Liver (tissue), 9 donors: Measurements from ENCODE around the gene PTPRD. TPM values are rescaled to one million over a fixed set of nuclear protein-coding genes. Genes with fewer than 3 reads are reported as not detected.

Source experiments
- DNase-seq: peaks from one replicate; pipeline ENCODE4 v3.0.0-alpha.2; 2017; ENCODE audit warnings: low spot score
- H3K27ac ChIP-seq, 2 donors: one replicate each; pipeline ENCODE4 v1.7.0; 2013; ENCODE audit warnings: inconsistent platforms in 2 of 2, low read length in 2 of 2, control low read depth in 1 of 2, low read depth in 1 of 2, mild to moderate bottlenecking in 1 of 2
- H3K27me3 ChIP-seq, 4 donors: one replicate each; pipeline versions ENCODE4 v1.6.1 to v1.7.0; 2013; ENCODE audit warnings: low read length in 3 of 4, inconsistent platforms in 1 of 4, mild to moderate bottlenecking in 1 of 4, moderate library complexity in 1 of 4; ENCODE audit not compliant: control insufficient read depth in 4 of 4, insufficient read depth in 4 of 4
- H3K36me3 ChIP-seq, 4 donors: one replicate each; pipeline versions ENCODE4 v1.6.1 to v1.7.0; 2013; ENCODE audit warnings: low read length in 3 of 4, mild to moderate bottlenecking in 3 of 4, low read depth in 1 of 4, moderate library complexity in 1 of 4; ENCODE audit not compliant: control insufficient read depth in 4 of 4, insufficient read depth in 3 of 4
- H3K4me1 ChIP-seq, 4 donors: one replicate each; pipeline versions ENCODE4 v1.6.1 to v1.7.0; 2013; ENCODE audit warnings: low read length in 3 of 4, mild to moderate bottlenecking in 3 of 4, moderate library complexity in 1 of 4; ENCODE audit not compliant: control insufficient read depth in 4 of 4, insufficient read depth in 4 of 4
- H3K4me3 ChIP-seq, 3 donors: one replicate each; pipeline versions ENCODE4 v1.6.1 to v1.7.0; 2013; ENCODE audit warnings: low read length in 3 of 3, control low read depth in 1 of 3, low read depth in 1 of 3, mild to moderate bottlenecking in 1 of 3
- H3K9ac ChIP-seq, 2 donors: one replicate each; pipeline ENCODE4 v1.7.0; 2013; ENCODE audit warnings: low read length in 2 of 2, mild to moderate bottlenecking in 2 of 2, moderate library complexity in 2 of 2, control low read depth in 1 of 2, low read depth in 1 of 2
- H3K9me3 ChIP-seq, 4 donors: one replicate each; pipeline versions ENCODE4 v1.6.1 to v1.7.0; 2013; ENCODE audit warnings: low read length in 3 of 4; ENCODE audit not compliant: control insufficient read depth in 4 of 4
- EGR1 ChIP-seq, 2 donors: IDR thresholded peaks; 2 replicates each; pipeline ENCODE4 v1.6.1; 2016 to 2018; ENCODE audit warnings: antibody characterized with exemption in 2 of 2, low read depth in 2 of 2
- FOXA1 ChIP-seq: IDR thresholded peaks from 2 replicates; pipeline ENCODE4 v1.6.1; 2016; ENCODE audit warnings: antibody characterized with exemption
- FOXA2 ChIP-seq: IDR thresholded peaks from 2 replicates; pipeline ENCODE4 v1.6.1; 2016; ENCODE audit warnings: antibody characterized with exemption
- GABPA ChIP-seq, 2 donors: IDR thresholded peaks in 1 of 2; conservative IDR thresholded peaks in 1 of 2; 2 replicates each; pipeline ENCODE4 v1.6.1; 2016; ENCODE audit warnings: antibody characterized with exemption in 2 of 2, mild to moderate bottlenecking in 1 of 2, moderate library complexity in 1 of 2
- HNF4A ChIP-seq, 2 donors: conservative IDR thresholded peaks; 2 replicates each; pipeline ENCODE4 v1.6.1; 2016; ENCODE audit warnings: antibody characterized with exemption in 2 of 2, mild to moderate bottlenecking in 2 of 2
- HNF4G ChIP-seq: IDR thresholded peaks from 2 replicates; pipeline ENCODE4 v1.6.1; 2016; ENCODE audit warnings: antibody characterized with exemption
- JUND ChIP-seq, 2 donors: IDR thresholded peaks; 2 replicates each; pipeline ENCODE4 v1.6.1; 2016; ENCODE audit warnings: antibody characterized with exemption in 2 of 2
- NR2F2 ChIP-seq: IDR thresholded peaks from 2 replicates; pipeline ENCODE4 v1.6.1; 2016; ENCODE audit warnings: antibody characterized with exemption
- RAD21 ChIP-seq, 2 donors: IDR thresholded peaks; 2 replicates each; pipeline ENCODE4 v1.6.1; 2016; ENCODE audit warnings: antibody characterized with exemption in 2 of 2, mild to moderate bottlenecking in 2 of 2
- RXRA ChIP-seq, 2 donors: IDR thresholded peaks; 2 replicates each; pipeline ENCODE4 v1.6.1; 2017 to 2018; ENCODE audit warnings: antibody characterized with exemption in 2 of 2, mild to moderate bottlenecking in 1 of 2
- SP1 ChIP-seq: IDR thresholded peaks from 2 replicates; pipeline ENCODE4 v1.6.1; 2018; ENCODE audit warnings: antibody characterized with exemption, mild to moderate bottlenecking
- TAF1 ChIP-seq: conservative IDR thresholded peaks from 2 replicates; pipeline ENCODE4 v1.6.1; 2016; ENCODE audit warnings: antibody characterized with exemption, mild to moderate bottlenecking
- YY1 ChIP-seq: IDR thresholded peaks from 2 replicates; pipeline ENCODE4 v1.6.1; 2016; ENCODE audit warnings: antibody characterized with exemption, mild to moderate bottlenecking
- WGBS: extraction: QIAGEN DNeasy Blood & Tissue Kit; methylation state at CpG from one replicate; pipeline ENCODE4 v1.1.7; 2013; 5-methylcytosine and 5-hydroxymethylcytosine counted together
- polyA plus RNA-seq, 2 donors: library from polyadenylated mRNA; stranded (reverse) in 1 of 2; unstranded in 1 of 2; fragments of 200-250 nt in 1 of 2; fragments of >200 nt in 1 of 2; fragmentation: Nextera tagmentation in 1 of 2; extraction: Ambion mirVana in 1 of 2; gene quantifications; one replicate each; pipeline versions ENCODE4 v1.2.1 to v1.2.3, GENCODE V29; 2013 to 2015
- total RNA-seq, 2 donors: library from RNA; depleted of rRNA; stranded (reverse); fragments of >200 nt; gene quantifications; one replicate each; pipeline ENCODE4 v1.2.3, GENCODE V29; 2014
- TF ChIP-seq, protein P1 (sequence below): fragments of 150-350 bp; IDR thresholded peaks from 2 replicates; pipeline ENCODE4 v1.5.1; 2017; ENCODE audit warnings: improper control_type of control experiment, low read depth, low read length; ENCODE audit not compliant: missing input control
- TF ChIP-seq, protein P2 (sequence below): IDR thresholded peaks from 2 replicates; pipeline ENCODE4 v1.6.1; 2016; ENCODE audit warnings: antibody characterized with exemption
- TF ChIP-seq, protein P3 (sequence below): IDR thresholded peaks from 2 replicates; pipeline ENCODE4 v1.6.1; 2016; ENCODE audit warnings: antibody characterized with exemption
- TF ChIP-seq, protein P4 (sequence below): IDR thresholded peaks from 2 replicates; pipeline ENCODE4 v1.6.1; 2016; ENCODE audit warnings: antibody characterized with exemption
- TF ChIP-seq, protein P5 (sequence below): IDR thresholded peaks from 2 replicates; pipeline ENCODE4 v1.6.1; 2016; ENCODE audit warnings: antibody characterized with exemption, mild to moderate bottlenecking
- donor health status: healthy.
- donor health status: healthy.
- donor health status: healthy.
- donor health status: healthy.
- donor health status: healthy.

The PTPRD gene
- total and polyA plus RNA-seq, 4 donors: 0.78 to 34.2 (median 4.7) TPM

DNA sequence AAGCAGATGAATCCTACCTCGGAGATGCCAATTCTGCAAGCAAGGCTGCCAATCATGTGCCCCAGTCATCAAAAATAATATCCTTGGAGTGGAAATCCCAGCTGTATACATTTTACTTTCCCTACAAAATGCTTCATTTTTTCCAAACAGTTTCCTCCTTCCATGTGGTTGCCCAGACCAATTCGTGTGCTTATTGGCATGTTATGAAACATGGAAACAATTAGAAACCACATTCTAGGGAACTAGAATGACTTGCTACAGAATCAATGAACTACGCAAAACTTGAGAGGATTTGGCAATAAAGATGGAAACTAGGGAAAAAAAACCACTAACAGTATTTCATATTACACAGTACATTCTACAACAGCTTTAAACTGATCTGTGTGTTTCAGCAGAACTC lies 2228.7 kb downstream of the PTPRD start:
- Histone ChIP-seq H3K9ac (no peak overlapping the region), H3K36me3 (no peaks in the 10 kb centered on the region), H3K27ac (no peak overlapping the region), H3K4me3 (no peak overlapping the region), H3K9me3 (no peaks in the 10 kb centered on the region), H3K4me1 (no peaks in the 10 kb centered on the region), H3K27me3 (no peaks in the 10 kb centered on the region)
- no peak for DNase-seq
- TF ChIP-seq HNF4A (conservative IDR thresholded peaks at IDR 0.05) (no peak), FOXA2 (no peak), JUND (IDR thresholded peaks at IDR 0.05) (no peak), EGR1 (IDR thresholded peaks at IDR 0.05; ENCODE audit: low read depth in 2 of 2) (no peak), NR2F2 (no peak), RXRA (IDR thresholded peaks at IDR 0.05) (no peak), GABPA (IDR thresholded peaks at IDR 0.05 in 1 of 2, conservative IDR thresholded peaks at IDR 0.05 in 1 of 2) (no peak), SP1 (no peak), TAF1 (no peak), YY1 (no peak), RAD21 (IDR thresholded peaks at IDR 0.05) (no peak), FOXA1 (no peak), HNF4G (no peak)
- TF ChIP-seq, protein P1, sequence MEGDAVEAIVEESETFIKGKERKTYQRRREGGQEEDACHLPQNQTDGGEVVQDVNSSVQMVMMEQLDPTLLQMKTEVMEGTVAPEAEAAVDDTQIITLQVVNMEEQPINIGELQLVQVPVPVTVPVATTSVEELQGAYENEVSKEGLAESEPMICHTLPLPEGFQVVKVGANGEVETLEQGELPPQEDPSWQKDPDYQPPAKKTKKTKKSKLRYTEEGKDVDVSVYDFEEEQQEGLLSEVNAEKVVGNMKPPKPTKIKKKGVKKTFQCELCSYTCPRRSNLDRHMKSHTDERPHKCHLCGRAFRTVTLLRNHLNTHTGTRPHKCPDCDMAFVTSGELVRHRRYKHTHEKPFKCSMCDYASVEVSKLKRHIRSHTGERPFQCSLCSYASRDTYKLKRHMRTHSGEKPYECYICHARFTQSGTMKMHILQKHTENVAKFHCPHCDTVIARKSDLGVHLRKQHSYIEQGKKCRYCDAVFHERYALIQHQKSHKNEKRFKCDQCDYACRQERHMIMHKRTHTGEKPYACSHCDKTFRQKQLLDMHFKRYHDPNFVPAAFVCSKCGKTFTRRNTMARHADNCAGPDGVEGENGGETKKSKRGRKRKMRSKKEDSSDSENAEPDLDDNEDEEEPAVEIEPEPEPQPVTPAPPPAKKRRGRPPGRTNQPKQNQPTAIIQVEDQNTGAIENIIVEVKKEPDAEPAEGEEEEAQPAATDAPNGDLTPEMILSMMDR: no peak
- TF ChIP-seq, protein P2, sequence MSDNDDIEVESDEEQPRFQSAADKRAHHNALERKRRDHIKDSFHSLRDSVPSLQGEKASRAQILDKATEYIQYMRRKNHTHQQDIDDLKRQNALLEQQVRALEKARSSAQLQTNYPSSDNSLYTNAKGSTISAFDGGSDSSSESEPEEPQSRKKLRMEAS: no peak
- TF ChIP-seq, protein P3, sequence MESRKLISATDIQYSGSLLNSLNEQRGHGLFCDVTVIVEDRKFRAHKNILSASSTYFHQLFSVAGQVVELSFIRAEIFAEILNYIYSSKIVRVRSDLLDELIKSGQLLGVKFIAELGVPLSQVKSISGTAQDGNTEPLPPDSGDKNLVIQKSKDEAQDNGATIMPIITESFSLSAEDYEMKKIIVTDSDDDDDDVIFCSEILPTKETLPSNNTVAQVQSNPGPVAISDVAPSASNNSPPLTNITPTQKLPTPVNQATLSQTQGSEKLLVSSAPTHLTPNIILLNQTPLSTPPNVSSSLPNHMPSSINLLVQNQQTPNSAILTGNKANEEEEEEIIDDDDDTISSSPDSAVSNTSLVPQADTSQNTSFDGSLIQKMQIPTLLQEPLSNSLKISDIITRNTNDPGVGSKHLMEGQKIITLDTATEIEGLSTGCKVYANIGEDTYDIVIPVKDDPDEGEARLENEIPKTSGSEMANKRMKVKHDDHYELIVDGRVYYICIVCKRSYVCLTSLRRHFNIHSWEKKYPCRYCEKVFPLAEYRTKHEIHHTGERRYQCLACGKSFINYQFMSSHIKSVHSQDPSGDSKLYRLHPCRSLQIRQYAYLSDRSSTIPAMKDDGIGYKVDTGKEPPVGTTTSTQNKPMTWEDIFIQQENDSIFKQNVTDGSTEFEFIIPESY: no peak
- TF ChIP-seq, protein P4, sequence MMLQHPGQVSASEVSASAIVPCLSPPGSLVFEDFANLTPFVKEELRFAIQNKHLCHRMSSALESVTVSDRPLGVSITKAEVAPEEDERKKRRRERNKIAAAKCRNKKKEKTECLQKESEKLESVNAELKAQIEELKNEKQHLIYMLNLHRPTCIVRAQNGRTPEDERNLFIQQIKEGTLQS: no peak
- TF ChIP-seq, protein P5, sequence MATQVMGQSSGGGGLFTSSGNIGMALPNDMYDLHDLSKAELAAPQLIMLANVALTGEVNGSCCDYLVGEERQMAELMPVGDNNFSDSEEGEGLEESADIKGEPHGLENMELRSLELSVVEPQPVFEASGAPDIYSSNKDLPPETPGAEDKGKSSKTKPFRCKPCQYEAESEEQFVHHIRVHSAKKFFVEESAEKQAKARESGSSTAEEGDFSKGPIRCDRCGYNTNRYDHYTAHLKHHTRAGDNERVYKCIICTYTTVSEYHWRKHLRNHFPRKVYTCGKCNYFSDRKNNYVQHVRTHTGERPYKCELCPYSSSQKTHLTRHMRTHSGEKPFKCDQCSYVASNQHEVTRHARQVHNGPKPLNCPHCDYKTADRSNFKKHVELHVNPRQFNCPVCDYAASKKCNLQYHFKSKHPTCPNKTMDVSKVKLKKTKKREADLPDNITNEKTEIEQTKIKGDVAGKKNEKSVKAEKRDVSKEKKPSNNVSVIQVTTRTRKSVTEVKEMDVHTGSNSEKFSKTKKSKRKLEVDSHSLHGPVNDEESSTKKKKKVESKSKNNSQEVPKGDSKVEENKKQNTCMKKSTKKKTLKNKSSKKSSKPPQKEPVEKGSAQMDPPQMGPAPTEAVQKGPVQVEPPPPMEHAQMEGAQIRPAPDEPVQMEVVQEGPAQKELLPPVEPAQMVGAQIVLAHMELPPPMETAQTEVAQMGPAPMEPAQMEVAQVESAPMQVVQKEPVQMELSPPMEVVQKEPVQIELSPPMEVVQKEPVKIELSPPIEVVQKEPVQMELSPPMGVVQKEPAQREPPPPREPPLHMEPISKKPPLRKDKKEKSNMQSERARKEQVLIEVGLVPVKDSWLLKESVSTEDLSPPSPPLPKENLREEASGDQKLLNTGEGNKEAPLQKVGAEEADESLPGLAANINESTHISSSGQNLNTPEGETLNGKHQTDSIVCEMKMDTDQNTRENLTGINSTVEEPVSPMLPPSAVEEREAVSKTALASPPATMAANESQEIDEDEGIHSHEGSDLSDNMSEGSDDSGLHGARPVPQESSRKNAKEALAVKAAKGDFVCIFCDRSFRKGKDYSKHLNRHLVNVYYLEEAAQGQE: no peak
- 86% methylated on average over 3 of the region's 3 CpGs for WGBS
